WTC11 (cell line): Measurements from ENCODE around the gene SBF2. TPM values are rescaled to one million over a fixed set of nuclear protein-coding genes. Genes with fewer than 3 reads are reported as not detected.

Experiments used
- ATAC-seq: fragments of 200-7000 bp; cut with Tn5 transposase; 2 replicates; pipeline ENCODE4 v1.10.0; 2021; ENCODE audit warnings: mild to moderate bottlenecking, moderate library complexity
- CTCF ChIA-PET: fragments of 300-600 bp; sonication (Branson Sonifier 250); formaldehyde crosslinking; loops from one replicate; lab custom pipeline; 2021; ENCODE audit warnings: antibody characterized with exemption; lab: Charles Lee
- POLR2A ChIA-PET: fragments of 350-600 bp; sonication (Branson Sonifier 250); formaldehyde crosslinking; loops from one replicate; lab custom pipeline; 2021; ENCODE audit warnings: antibody characterized with exemption; lab: Charles Lee
- DNase-seq: peaks from one replicate; pipeline ENCODE4 v3.0.0; 2021; ENCODE audit warnings: low spot score
- H3K27ac Mint-ChIP-seq: 2 replicates; pipeline ENCODE4 v1.8.0; 2021; ENCODE audit warnings: mixed read lengths
- H3K27me3 Mint-ChIP-seq: 2 replicates; pipeline ENCODE4 v1.8.0; 2021; ENCODE audit warnings: low read depth, mild to moderate bottlenecking, moderate library complexity, mixed read lengths
- H3K36me3 Mint-ChIP-seq: 2 replicates; pipeline ENCODE4 v1.8.0; 2021; ENCODE audit warnings: mixed read lengths
- H3K4me1 Mint-ChIP-seq: 2 replicates; pipeline ENCODE4 v1.8.0; 2022; ENCODE audit warnings: mixed read lengths
- H3K4me3 Mint-ChIP-seq: 2 replicates; pipeline ENCODE4 v1.8.0; 2021; ENCODE audit warnings: mild to moderate bottlenecking, moderate library complexity, mixed read lengths
- H3K9me3 Mint-ChIP-seq: 2 replicates; pipeline ENCODE4 v1.8.0; 2021; ENCODE audit warnings: mixed read lengths
- ESRRA ChIP-seq: sonication (generic); formaldehyde crosslinking; IDR thresholded peaks from 2 replicates; pipeline ENCODE4 v1.8.1; 2022; ENCODE audit warnings: mild to moderate bottlenecking, missing genetic modification reagents, borderline replicate concordance
- ETV6 ChIP-seq: sonication (generic); formaldehyde crosslinking; IDR thresholded peaks from 2 replicates; pipeline ENCODE4 v1.8.1; 2022; ENCODE audit warnings: mild to moderate bottlenecking, missing genetic modification reagents
- GTF2I ChIP-seq: fragments of 250-450 bp; sonication (Bioruptor Pico); conservative IDR thresholded peaks from 2 replicates; pipeline ENCODE4 v1.4.0; 2021; ENCODE audit warnings: mild to moderate bottlenecking
- JUN ChIP-seq: sonication (generic); formaldehyde crosslinking; IDR thresholded peaks from 2 replicates; pipeline ENCODE4 v1.8.0; 2023; ENCODE audit warnings: mild to moderate bottlenecking, missing genetic modification reagents
- NFATC4 ChIP-seq: fragments of 250-450 bp; sonication (Bioruptor Pico); IDR thresholded peaks from 2 replicates; pipeline ENCODE4 v1.9.0; 2021; ENCODE audit warnings: mild to moderate bottlenecking
- NR2C2 ChIP-seq: sonication (generic); formaldehyde crosslinking; IDR thresholded peaks from 2 replicates; pipeline ENCODE4 v1.8.0; 2022; ENCODE audit warnings: mild to moderate bottlenecking, missing genetic modification reagents
- SMAD3 ChIP-seq: sonication (generic); formaldehyde crosslinking; IDR thresholded peaks from 2 replicates; pipeline ENCODE4 v1.8.0; 2022; ENCODE audit warnings: missing genetic modification reagents, mild to moderate bottlenecking, borderline replicate concordance
- TEAD1 ChIP-seq: sonication (generic); formaldehyde crosslinking; IDR thresholded peaks from 2 replicates; pipeline ENCODE4 v1.8.0; 2022; ENCODE audit warnings: mild to moderate bottlenecking, missing genetic modification reagents
- ZNF121 ChIP-seq: sonication (generic); formaldehyde crosslinking; IDR thresholded peaks from 2 replicates; pipeline ENCODE4 v1.8.0; 2023; ENCODE audit warnings: missing genetic modification reagents
- ZNF232 ChIP-seq: sonication (generic); formaldehyde crosslinking; IDR thresholded peaks from 2 replicates; pipeline ENCODE4 v1.8.0; 2022; ENCODE audit warnings: mild to moderate bottlenecking, missing genetic modification reagents
- ZNF263 ChIP-seq: sonication (generic); formaldehyde crosslinking; IDR thresholded peaks from 2 replicates; pipeline ENCODE4 v1.8.1; 2022; ENCODE audit warnings: low read depth, mild to moderate bottlenecking, moderate library complexity, missing genetic modification reagents
- ZNF317 ChIP-seq: sonication (generic); formaldehyde crosslinking; IDR thresholded peaks from 2 replicates; pipeline ENCODE4 v1.8.1; 2023; ENCODE audit warnings: low read depth, mild to moderate bottlenecking, moderate library complexity, missing genetic modification reagents, borderline replicate concordance
- ZNF396 ChIP-seq: fragments of 250-450 bp; sonication (Bioruptor Pico); IDR thresholded peaks from 2 replicates; pipeline ENCODE4 v1.8.0; 2021; ENCODE audit warnings: mild to moderate bottlenecking, moderate library complexity, borderline replicate concordance
- ZNF423 ChIP-seq: fragments of 250-450 bp; sonication (Bioruptor Pico); IDR thresholded peaks from 2 replicates; pipeline ENCODE4 v2.1.2; 2022; ENCODE audit warnings: mild to moderate bottlenecking, moderate library complexity
- ZNF671 ChIP-seq: fragments of 250-450 bp; sonication (Bioruptor Pico); IDR thresholded peaks from 2 replicates; pipeline ENCODE4 v1.8.0; 2021; ENCODE audit warnings: mild to moderate bottlenecking
- total RNA-seq: library from RNA; stranded (reverse); gene quantifications from 3 replicates; pipeline ENCODE4 v1.2.3, GENCODE V29; 2021
- TF ChIP-seq, protein P1 (sequence below): sonication (generic); formaldehyde crosslinking; IDR thresholded peaks from 2 replicates; pipeline ENCODE4 v1.8.1; 2023; ENCODE audit warnings: mild to moderate bottlenecking, missing genetic modification reagents
- TF ChIP-seq, protein P2 (sequence below): sonication (generic); formaldehyde crosslinking; IDR thresholded peaks from 2 replicates; pipeline ENCODE4 v1.8.1; 2023; ENCODE audit warnings: mild to moderate bottlenecking, missing genetic modification reagents, moderate library complexity
- TF ChIP-seq, protein P3 (sequence below): sonication (generic); formaldehyde crosslinking; IDR thresholded peaks from 2 replicates; pipeline ENCODE4 v1.8.0; 2022; ENCODE audit warnings: mild to moderate bottlenecking, missing genetic modification reagents
- TF ChIP-seq, protein P4 (sequence below): sonication (generic); formaldehyde crosslinking; IDR thresholded peaks from 2 replicates; pipeline ENCODE4 v1.8.0; 2022; ENCODE audit warnings: missing genetic modification reagents
- TF ChIP-seq, protein P5 (sequence below): sonication (generic); formaldehyde crosslinking; IDR thresholded peaks from 2 replicates; pipeline ENCODE4 v1.8.0; 2023; ENCODE audit warnings: mild to moderate bottlenecking, missing genetic modification reagents

The SBF2 gene
- total RNA-seq, 1 experiment from 2014 or later = 47.6 TPM

DNA sequence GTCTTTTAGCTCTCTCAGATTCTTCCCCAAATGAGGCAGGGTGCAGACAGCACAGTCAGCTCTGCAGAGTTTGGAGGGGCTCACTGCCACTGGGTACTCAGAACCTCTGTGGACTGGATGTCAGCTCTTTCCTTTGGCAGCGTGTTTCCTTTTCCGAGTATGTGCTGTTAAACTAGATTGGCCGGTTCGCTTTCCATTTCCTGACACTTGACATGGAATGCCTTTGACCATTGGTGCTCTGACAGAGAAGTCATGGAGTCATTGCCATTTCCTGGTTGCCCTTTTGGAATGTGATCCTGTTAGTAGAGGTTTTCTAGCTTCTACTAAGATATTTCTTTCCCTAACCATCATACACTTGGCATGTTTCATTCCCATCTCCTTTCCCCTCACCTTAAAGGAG is 543.5 kb downstream of the SBF2 start:
- H3K9me3 Mint-ChIP-seq = no peaks in the 10 kb centered on the region
- H3K36me3 Mint-ChIP-seq = peaks cover 32% of the 10 kb centered on the region
- H3K4me3 Mint-ChIP-seq = no peak overlapping the region
- DNase-seq (no peak), ATAC-seq (no peak)
- peaks cover 26% of the 10 kb centered on the region for H3K4me1 Mint-ChIP-seq
- no peaks in the 10 kb centered on the region for H3K27me3 Mint-ChIP-seq
- POLR2A ChIA-PET = interaction anchor here (0.8 kb wide), 1 partner anchor 58 kb away, joined by 3 read pairs; no protein-coding TSS in a partner anchor
- peak overlapping the region; percentile 16 for H3K27ac Mint-ChIP-seq
- TF ChIP-seq NFATC4 (CRISPR knock-in tag) = no peak
- TF ChIP-seq SMAD3 (CRISPR knock-in tag) = no peak
- TF ChIP-seq, protein P1, sequence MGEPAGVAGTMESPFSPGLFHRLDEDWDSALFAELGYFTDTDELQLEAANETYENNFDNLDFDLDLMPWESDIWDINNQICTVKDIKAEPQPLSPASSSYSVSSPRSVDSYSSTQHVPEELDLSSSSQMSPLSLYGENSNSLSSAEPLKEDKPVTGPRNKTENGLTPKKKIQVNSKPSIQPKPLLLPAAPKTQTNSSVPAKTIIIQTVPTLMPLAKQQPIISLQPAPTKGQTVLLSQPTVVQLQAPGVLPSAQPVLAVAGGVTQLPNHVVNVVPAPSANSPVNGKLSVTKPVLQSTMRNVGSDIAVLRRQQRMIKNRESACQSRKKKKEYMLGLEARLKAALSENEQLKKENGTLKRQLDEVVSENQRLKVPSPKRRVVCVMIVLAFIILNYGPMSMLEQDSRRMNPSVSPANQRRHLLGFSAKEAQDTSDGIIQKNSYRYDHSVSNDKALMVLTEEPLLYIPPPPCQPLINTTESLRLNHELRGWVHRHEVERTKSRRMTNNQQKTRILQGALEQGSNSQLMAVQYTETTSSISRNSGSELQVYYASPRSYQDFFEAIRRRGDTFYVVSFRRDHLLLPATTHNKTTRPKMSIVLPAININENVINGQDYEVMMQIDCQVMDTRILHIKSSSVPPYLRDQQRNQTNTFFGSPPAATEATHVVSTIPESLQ = no peak
- TF ChIP-seq ESRRA = no peak
- no peak for TF ChIP-seq ZNF263 (CRISPR knock-in tag)
- no peak for TF ChIP-seq ETV6 (CRISPR knock-in tag)
- no peak for TF ChIP-seq ZNF121 (CRISPR knock-in tag)
- no peak for TF ChIP-seq NR2C2 (CRISPR knock-in tag)
- no peak for TF ChIP-seq ZNF423 (CRISPR knock-in tag)
- TF ChIP-seq, protein P2, sequence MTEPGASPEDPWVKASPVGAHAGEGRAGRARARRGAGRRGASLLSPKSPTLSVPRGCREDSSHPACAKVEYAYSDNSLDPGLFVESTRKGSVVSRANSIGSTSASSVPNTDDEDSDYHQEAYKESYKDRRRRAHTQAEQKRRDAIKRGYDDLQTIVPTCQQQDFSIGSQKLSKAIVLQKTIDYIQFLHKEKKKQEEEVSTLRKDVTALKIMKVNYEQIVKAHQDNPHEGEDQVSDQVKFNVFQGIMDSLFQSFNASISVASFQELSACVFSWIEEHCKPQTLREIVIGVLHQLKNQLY (CRISPR knock-in tag) = no peak
- TF ChIP-seq ZNF396 (CRISPR knock-in tag) = no peak
- no peak for TF ChIP-seq JUN
- TF ChIP-seq, protein P3, sequence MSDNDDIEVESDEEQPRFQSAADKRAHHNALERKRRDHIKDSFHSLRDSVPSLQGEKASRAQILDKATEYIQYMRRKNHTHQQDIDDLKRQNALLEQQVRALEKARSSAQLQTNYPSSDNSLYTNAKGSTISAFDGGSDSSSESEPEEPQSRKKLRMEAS (CRISPR knock-in tag) = no peak
- TF ChIP-seq GTF2I (CRISPR knock-in tag) = no peak
- TF ChIP-seq, protein P4, sequence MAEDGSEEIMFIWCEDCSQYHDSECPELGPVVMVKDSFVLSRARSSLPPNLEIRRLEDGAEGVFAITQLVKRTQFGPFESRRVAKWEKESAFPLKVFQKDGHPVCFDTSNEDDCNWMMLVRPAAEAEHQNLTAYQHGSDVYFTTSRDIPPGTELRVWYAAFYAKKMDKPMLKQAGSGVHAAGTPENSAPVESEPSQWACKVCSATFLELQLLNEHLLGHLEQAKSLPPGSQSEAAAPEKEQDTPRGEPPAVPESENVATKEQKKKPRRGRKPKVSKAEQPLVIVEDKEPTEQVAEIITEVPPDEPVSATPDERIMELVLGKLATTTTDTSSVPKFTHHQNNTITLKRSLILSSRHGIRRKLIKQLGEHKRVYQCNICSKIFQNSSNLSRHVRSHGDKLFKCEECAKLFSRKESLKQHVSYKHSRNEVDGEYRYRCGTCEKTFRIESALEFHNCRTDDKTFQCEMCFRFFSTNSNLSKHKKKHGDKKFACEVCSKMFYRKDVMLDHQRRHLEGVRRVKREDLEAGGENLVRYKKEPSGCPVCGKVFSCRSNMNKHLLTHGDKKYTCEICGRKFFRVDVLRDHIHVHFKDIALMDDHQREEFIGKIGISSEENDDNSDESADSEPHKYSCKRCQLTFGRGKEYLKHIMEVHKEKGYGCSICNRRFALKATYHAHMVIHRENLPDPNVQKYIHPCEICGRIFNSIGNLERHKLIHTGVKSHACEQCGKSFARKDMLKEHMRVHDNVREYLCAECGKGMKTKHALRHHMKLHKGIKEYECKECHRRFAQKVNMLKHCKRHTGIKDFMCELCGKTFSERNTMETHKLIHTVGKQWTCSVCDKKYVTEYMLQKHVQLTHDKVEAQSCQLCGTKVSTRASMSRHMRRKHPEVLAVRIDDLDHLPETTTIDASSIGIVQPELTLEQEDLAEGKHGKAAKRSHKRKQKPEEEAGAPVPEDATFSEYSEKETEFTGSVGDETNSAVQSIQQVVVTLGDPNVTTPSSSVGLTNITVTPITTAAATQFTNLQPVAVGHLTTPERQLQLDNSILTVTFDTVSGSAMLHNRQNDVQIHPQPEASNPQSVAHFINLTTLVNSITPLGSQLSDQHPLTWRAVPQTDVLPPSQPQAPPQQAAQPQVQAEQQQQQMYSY (CRISPR knock-in tag) = no peak
- no peak for TF ChIP-seq TEAD1 (CRISPR knock-in tag)
- TF ChIP-seq ZNF232 (CRISPR knock-in tag) = no peak
- TF ChIP-seq ZNF317 (CRISPR knock-in tag) = no peak
- TF ChIP-seq ZNF671 = no peak
- TF ChIP-seq, protein P5, sequence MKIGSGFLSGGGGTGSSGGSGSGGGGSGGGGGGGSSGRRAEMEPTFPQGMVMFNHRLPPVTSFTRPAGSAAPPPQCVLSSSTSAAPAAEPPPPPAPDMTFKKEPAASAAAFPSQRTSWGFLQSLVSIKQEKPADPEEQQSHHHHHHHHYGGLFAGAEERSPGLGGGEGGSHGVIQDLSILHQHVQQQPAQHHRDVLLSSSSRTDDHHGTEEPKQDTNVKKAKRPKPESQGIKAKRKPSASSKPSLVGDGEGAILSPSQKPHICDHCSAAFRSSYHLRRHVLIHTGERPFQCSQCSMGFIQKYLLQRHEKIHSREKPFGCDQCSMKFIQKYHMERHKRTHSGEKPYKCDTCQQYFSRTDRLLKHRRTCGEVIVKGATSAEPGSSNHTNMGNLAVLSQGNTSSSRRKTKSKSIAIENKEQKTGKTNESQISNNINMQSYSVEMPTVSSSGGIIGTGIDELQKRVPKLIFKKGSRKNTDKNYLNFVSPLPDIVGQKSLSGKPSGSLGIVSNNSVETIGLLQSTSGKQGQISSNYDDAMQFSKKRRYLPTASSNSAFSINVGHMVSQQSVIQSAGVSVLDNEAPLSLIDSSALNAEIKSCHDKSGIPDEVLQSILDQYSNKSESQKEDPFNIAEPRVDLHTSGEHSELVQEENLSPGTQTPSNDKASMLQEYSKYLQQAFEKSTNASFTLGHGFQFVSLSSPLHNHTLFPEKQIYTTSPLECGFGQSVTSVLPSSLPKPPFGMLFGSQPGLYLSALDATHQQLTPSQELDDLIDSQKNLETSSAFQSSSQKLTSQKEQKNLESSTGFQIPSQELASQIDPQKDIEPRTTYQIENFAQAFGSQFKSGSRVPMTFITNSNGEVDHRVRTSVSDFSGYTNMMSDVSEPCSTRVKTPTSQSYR (CRISPR knock-in tag) = no peak
- CTCF ChIA-PET = interaction anchor here (1.3 to 5.0 kb wide), 4 partner anchors 143 to 215 kb away, joined by 4 to 37 read pairs (median 8); partner anchors contain the start of gene WEE1
